Measurements from ENCODE around the gene RPL37A. TPM values are rescaled to one million over a fixed set of nuclear protein-coding genes. Genes with fewer than 3 reads are reported as not detected.

The RPL37A gene
- total RNA-seq, 2 experiments from 2014 or later = 3,900 to 3,940 TPM

DNA sequence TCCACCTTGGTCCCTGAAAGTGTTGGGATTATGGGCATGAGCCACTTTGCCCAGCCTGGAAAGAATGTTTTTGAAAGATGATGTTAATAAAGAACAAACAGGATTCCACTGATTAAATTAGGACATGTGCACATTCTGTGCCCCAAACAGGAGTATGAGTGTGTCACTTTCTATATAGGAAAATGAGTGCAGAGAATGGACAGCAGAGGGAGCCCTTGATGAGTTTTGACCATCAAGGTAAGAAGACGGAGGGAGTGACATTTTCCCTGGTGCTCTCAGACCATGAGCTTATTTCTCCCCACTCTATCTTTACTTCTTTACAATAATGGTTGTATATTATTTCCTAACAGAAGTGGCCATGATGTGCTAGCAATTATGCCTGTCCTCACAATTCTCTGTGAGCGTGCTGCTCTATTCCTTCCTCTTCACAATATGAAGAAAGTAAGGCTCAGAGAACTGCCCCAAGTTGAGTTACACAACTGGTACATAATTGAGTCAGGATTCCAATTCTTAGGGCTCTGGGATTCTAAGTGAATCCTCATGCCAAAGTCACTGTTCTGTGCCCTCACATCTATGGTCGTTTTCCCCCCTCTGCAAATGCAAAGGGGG is 20.6 kb downstream of the RPL37A start:
- DNase-seq = peak; percentile 37
- H3K27ac Mint-ChIP-seq = no peak overlapping the region
- H3K36me3 Mint-ChIP-seq = peaks cover under 1% of the 10 kb centered on the region
- H3K4me3 Mint-ChIP-seq = no peak overlapping the region
- H3K9me3 Mint-ChIP-seq = no peaks in the 10 kb centered on the region
- no peaks in the 10 kb centered on the region for H3K4me1 Mint-ChIP-seq
- H3K27me3 Mint-ChIP-seq = no peaks in the 10 kb centered on the region

DNA sequence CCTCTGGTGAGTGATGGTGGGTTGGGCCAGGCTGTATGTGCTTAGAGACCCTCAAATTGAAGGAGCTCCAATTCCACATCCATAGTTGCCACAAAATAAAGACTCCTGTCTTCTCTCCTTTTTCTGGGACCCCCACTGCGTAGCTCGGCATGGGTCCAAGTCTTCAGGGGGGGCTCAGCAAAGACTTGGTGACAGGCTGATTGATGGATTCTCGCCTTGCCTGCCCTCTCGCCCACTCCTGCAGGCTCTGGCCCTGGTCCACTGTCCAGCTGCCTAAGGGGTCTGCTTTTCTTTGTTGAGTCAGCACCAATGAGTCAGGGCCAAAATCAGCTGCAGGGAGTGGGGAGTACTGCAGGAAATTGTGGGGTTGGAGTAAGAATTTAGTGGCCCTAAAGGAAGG is 21.5 kb downstream of the RPL37A start:
- Mint-ChIP-seq H3K4me1 (no peaks in the 10 kb centered on the region), H3K27ac (no peak overlapping the region), H3K36me3 (peaks cover 3% of the 10 kb centered on the region), H3K4me3 (no peak overlapping the region), H3K9me3 (no peaks in the 10 kb centered on the region), H3K27me3 (no peaks in the 10 kb centered on the region)
- no peak for DNase-seq

- Mint-ChIP-seq H3K27ac (no peak overlapping the region), H3K4me3 (no peak overlapping the region), H3K36me3 (peaks cover 3% of the 10 kb centered on the region), H3K4me1 (no peaks in the 10 kb centered on the region), H3K27me3 (no peaks in the 10 kb centered on the region), H3K9me3 (no peaks in the 10 kb centered on the region)
- no peak for DNase-seq
These were observed 24.4 kb downstream of the RPL37A start for GRCh38 chr2:216522892-216523502.

DNA sequence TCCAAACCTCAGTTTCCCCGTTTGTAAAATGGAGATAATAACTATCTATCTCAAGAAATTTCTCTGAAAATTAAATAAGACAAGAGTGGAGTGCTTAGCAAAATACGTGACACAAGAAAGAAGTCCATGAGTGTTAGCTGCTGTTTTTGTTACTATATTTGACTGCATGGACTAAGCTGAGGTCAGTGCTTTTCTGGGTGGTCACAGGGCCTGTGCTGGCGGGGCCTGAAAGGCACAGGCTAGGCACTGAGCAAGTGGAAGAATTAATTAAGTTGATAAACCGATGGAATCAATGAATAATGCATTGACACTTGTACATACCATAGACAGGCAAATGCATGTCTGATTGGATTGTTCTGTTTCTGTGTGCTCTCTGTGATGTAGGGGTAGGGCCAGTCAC is 27.3 kb downstream of the RPL37A start:
- Mint-ChIP-seq H3K27ac (no peak overlapping the region), H3K36me3 (peaks cover 3% of the 10 kb centered on the region), H3K9me3 (no peaks in the 10 kb centered on the region), H3K27me3 (no peaks in the 10 kb centered on the region), H3K4me1 (no peaks in the 10 kb centered on the region), H3K4me3 (no peak overlapping the region)
- DNase-seq = no peak

DNA sequence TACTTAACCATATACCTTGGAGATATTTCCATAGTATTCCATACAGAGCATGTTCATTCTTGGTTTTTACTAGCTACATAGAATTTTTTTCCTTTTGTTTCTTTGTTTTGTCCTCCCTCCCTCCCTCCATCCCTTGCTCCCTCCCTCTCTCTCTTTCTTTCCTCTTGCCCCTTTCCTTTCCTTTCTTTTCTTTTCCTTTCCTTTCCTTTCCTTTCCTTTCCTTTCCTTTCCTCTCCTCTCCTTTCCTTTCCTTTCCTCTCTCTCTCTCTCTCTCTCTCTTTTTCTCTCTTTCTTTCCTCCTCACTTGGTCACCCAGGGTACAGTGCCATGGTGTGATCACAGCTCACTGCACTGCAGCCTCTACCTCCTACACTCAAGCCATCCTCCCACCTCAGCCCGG is 28.3 kb downstream of the RPL37A start:
- no peak overlapping the region for H3K4me3 Mint-ChIP-seq
- H3K9me3 Mint-ChIP-seq = no peaks in the 10 kb centered on the region
- no peak for DNase-seq
- peaks cover 3% of the 10 kb centered on the region for H3K36me3 Mint-ChIP-seq
- H3K27me3 Mint-ChIP-seq = no peaks in the 10 kb centered on the region
- H3K27ac Mint-ChIP-seq = no peak overlapping the region
- H3K4me1 Mint-ChIP-seq = no peaks in the 10 kb centered on the region

GRCh38 chr2:216527600-216527999 is 29.0 kb downstream of the RPL37A start:
- no peaks in the 10 kb centered on the region for H3K27me3 Mint-ChIP-seq
- peaks cover 3% of the 10 kb centered on the region for H3K36me3 Mint-ChIP-seq
- no peaks in the 10 kb centered on the region for H3K9me3 Mint-ChIP-seq
- no peak overlapping the region for H3K27ac Mint-ChIP-seq
- DNase-seq = no peak
- H3K4me3 Mint-ChIP-seq = no peak overlapping the region
- H3K4me1 Mint-ChIP-seq = no peaks in the 10 kb centered on the region

DNA sequence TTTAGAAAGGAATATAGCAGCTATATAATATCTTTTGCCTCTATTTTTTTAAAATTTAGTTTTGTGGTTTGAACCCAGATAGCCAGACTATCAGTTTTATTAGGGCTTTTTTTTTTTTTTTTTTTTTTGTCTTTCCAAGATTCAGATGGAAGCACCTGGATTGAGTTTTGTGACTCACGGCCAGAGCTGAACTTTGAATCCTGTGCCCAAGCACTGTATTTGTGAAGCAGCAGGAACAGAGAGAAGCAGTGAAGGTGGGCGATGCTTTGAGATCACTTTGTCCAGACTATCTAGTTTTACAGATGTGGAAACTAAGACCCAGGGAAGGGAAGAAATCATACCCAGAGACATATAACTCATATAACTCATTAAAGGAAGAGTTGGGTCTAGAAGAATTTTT is 33.9 kb downstream of the RPL37A start:
- Mint-ChIP-seq H3K27me3 (no peaks in the 10 kb centered on the region), H3K4me1 (peaks cover 5% of the 10 kb centered on the region), H3K27ac (no peak overlapping the region), H3K4me3 (no peak overlapping the region), H3K36me3 (no peaks in the 10 kb centered on the region), H3K9me3 (no peaks in the 10 kb centered on the region)
- DNase-seq = no peak

- Mint-ChIP-seq H3K4me3 (no peak overlapping the region), H3K36me3 (no peaks in the 10 kb centered on the region), H3K27me3 (no peaks in the 10 kb centered on the region), H3K9me3 (no peaks in the 10 kb centered on the region), H3K27ac (no peak overlapping the region), H3K4me1 (peaks cover 5% of the 10 kb centered on the region)
- no peak for DNase-seq
These were observed 35.0 kb downstream of the RPL37A start for GRCh38 chr2:216533609-216534008.

GRCh38 chr2:216534809-216535208 is 36.2 kb downstream of the RPL37A start:
- peaks cover 5% of the 10 kb centered on the region for H3K4me1 Mint-ChIP-seq
- no peaks in the 10 kb centered on the region for H3K9me3 Mint-ChIP-seq
- H3K4me3 Mint-ChIP-seq = no peak overlapping the region
- H3K27ac Mint-ChIP-seq = no peak overlapping the region
- H3K36me3 Mint-ChIP-seq = no peaks in the 10 kb centered on the region
- H3K27me3 Mint-ChIP-seq = no peaks in the 10 kb centered on the region
- DNase-seq = no peak

GRCh38 chr2:216535454-216535995 is 36.9 kb downstream of the RPL37A start:
- Mint-ChIP-seq H3K4me1 (peaks cover 5% of the 10 kb centered on the region), H3K27ac (no peak overlapping the region), H3K36me3 (no peaks in the 10 kb centered on the region), H3K4me3 (no peak overlapping the region), H3K27me3 (no peaks in the 10 kb centered on the region), H3K9me3 (no peaks in the 10 kb centered on the region)
- DNase-seq = no peak

- H3K9me3 Mint-ChIP-seq = no peaks in the 10 kb centered on the region
- no peaks in the 10 kb centered on the region for H3K27me3 Mint-ChIP-seq
- DNase-seq = no peak
These were observed 38.1 kb downstream of the RPL37A start for GRCh38 chr2:216536734-216537210.

GRCh38 chr2:216537366-216537765 is 38.7 kb downstream of the RPL37A start:
- Mint-ChIP-seq H3K4me3 (no peak overlapping the region), H3K27ac (no peak overlapping the region), H3K27me3 (no peaks in the 10 kb centered on the region), H3K9me3 (no peaks in the 10 kb centered on the region), H3K36me3 (no peaks in the 10 kb centered on the region), H3K4me1 (peaks cover 5% of the 10 kb centered on the region)
- no peak for DNase-seq

More at GRCh38 chr2:216536734-216537210, 38.1 kb downstream of the RPL37A start:
- Mint-ChIP-seq H3K4me1 (peaks cover 5% of the 10 kb centered on the region), H3K4me3 (no peak overlapping the region), H3K27ac (no peak overlapping the region), H3K36me3 (no peaks in the 10 kb centered on the region)

GRCh38 chr2:216538538-216538937 is 39.9 kb downstream of the RPL37A start:
- Mint-ChIP-seq H3K4me1 (peaks cover 5% of the 10 kb centered on the region), H3K27ac (no peak overlapping the region), H3K27me3 (no peaks in the 10 kb centered on the region), H3K36me3 (no peaks in the 10 kb centered on the region), H3K4me3 (no peak overlapping the region), H3K9me3 (no peaks in the 10 kb centered on the region)
- no peak for DNase-seq

GRCh38 chr2:216539120-216539519 is 40.5 kb downstream of the RPL37A start:
- Mint-ChIP-seq H3K4me1 (peaks cover 5% of the 10 kb centered on the region), H3K9me3 (no peaks in the 10 kb centered on the region), H3K27me3 (no peaks in the 10 kb centered on the region), H3K4me3 (no peak overlapping the region), H3K36me3 (no peaks in the 10 kb centered on the region), H3K27ac (no peak overlapping the region)
- no peak for DNase-seq

- no peak overlapping the region for H3K27ac Mint-ChIP-seq
- no peak for DNase-seq
- no peak overlapping the region for H3K4me3 Mint-ChIP-seq
- H3K4me1 Mint-ChIP-seq = peaks cover 5% of the 10 kb centered on the region
- H3K9me3 Mint-ChIP-seq = no peaks in the 10 kb centered on the region
- no peaks in the 10 kb centered on the region for H3K27me3 Mint-ChIP-seq
- H3K36me3 Mint-ChIP-seq = no peaks in the 10 kb centered on the region
These were observed 41.2 kb downstream of the RPL37A start for GRCh38 chr2:216539791-216540241.

DNA sequence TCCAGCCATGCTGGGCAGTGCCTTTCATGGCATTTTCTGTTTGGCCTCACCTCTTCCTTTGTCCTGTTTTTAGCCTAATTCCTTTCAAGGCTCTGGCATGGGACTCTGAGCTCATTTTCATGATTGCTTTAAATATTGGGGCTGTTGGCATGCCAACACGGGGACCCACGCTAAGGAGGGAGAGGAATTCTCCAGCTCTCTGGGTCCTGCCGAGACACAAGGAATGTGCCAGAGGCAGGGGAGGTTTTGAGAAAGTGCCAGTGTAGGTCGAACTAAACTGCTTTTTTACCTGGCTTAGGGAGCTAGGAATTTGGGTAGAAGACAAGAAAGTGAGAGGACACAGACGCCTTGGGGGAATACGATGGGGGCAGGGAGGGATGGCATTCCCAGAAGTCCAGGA is 42.3 kb downstream of the RPL37A start:
- peaks cover 4% of the 10 kb centered on the region for H3K27me3 Mint-ChIP-seq
- H3K4me1 Mint-ChIP-seq = no peaks in the 10 kb centered on the region
- no peak overlapping the region for H3K4me3 Mint-ChIP-seq
- no peak overlapping the region for H3K27ac Mint-ChIP-seq
- H3K36me3 Mint-ChIP-seq = no peaks in the 10 kb centered on the region
- H3K9me3 Mint-ChIP-seq = no peaks in the 10 kb centered on the region
- no peak for DNase-seq

All from activated naive CD8-positive, alpha-beta T cell treated with anti-CD3 and anti-CD28 coated beads for 36 hours (primary cell).